Fibroblast of mammary gland (primary cell): ENCODE measurements around the gene CAPZB.

Experiments used
- DNase-seq: peaks from one replicate; pipeline ENCODE4 v3.0.0-alpha.2; 2010; ENCODE audit warnings: low read depth
- H3K4me3 ChIP-seq: 2 replicates; pipeline ENCODE4 v1.5.1; 2011; ENCODE audit warnings: low read depth, mild to moderate bottlenecking, low read length, moderate library complexity; ENCODE audit not compliant: control insufficient read depth
- CTCF ChIP-seq: conservative IDR thresholded peaks from 2 replicates; pipeline ENCODE4 v1.5.1; 2011; ENCODE audit warnings: low read depth, low read length, inconsistent platforms; ENCODE audit not compliant: control insufficient read depth, insufficient read depth

Gene CAPZB

GRCh38 chr1:19485362-19486187 is at the start of gene CAPZB:
CAPZB (minus strand) TSS chr1:19485539; CDS start chr1:19485438, 101 bp downstream.
- TF ChIP-seq CTCF = no peak
- peak; percentile 73 for DNase-seq
- H3K4me3 ChIP-seq = peak within 1 kb of the TSS; percentile 87

- H3K4me3 ChIP-seq = no peak overlapping the region
- DNase-seq = no peak
- TF ChIP-seq CTCF = no peak
These were observed 48.9 kb upstream of the CAPZB start for GRCh38 chr1:19534281-19534680.

- no peak for DNase-seq
- no peak for TF ChIP-seq CTCF
- no peak overlapping the region for H3K4me3 ChIP-seq
These were observed 48.3 kb upstream of the CAPZB start for GRCh38 chr1:19533626-19534025.

- no peak overlapping the region for H3K4me3 ChIP-seq
- TF ChIP-seq CTCF = no peak
- no peak for DNase-seq
These were observed 47.2 kb upstream of the CAPZB start for GRCh38 chr1:19532519-19532918.

GRCh38 chr1:19529664-19530063 is 44.3 kb upstream of the CAPZB start:
- no peak for DNase-seq
- no peak for TF ChIP-seq CTCF
- H3K4me3 ChIP-seq = no peak overlapping the region

GRCh38 chr1:19528438-19528837 is 43.1 kb upstream of the CAPZB start:
- H3K4me3 ChIP-seq = no peak overlapping the region
- DNase-seq = no peak
- TF ChIP-seq CTCF = no peak
